ENCODE results near the gene HMGXB3.
"Not testable (repeated sequence)": the region's sequence is repeated elsewhere in the genome, so short reads cannot be mapped to it uniquely, and the experiment has no call there.

HMGXB3 gene

DNA sequence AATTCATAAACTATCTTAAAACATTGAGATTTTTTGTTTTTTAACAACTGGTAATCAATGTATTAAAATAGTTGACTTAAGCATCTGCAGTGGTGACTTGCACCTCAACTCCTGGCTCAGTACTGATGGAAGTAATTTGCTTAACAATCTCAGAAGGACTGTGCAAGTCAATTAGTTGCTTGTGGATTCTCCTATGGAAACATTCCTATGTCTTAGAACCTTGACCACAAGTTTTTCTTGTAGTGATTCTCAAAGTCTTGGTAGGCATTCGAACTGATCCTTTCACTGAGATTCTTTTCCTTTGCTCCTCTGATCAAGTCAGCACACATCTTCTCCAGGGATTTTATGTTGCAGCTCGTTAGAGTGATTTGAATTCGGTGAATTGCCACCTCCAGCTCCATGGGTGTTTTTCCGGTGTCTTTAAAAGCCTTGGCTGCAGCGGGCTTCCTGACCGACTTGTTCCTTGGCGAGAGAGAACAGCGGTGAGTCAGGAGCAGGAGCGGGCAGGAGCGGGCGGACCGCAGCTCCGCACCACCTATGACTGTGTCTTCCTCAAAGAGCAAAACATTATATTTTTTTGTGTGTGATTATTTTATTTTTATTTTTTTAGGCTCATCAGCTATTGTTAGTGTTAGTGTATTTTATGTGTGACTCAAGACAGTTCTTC lies 21.1 kb downstream of the HMGXB3 start:
- DNase-seq, result no peak

DNA sequence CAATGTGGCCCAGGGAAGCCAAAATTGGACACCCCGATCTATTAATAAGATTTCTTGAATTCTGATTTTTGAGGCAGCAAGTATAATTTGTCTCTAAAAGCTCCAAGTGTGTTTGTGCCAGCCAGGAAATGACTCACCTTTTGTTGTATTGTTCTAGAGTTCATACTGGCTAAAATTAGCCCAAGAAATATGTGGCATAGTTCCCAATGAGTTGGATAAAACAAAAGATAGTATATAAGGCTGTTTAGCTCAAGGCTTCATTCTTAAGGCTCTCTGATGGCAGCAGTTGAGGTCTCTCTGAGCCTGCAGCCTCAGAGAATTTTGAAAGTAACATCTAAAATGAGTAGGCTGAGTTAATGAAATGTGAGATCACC lies 21.6 kb downstream of the HMGXB3 start:
- DNase-seq, result no peak

DNA sequence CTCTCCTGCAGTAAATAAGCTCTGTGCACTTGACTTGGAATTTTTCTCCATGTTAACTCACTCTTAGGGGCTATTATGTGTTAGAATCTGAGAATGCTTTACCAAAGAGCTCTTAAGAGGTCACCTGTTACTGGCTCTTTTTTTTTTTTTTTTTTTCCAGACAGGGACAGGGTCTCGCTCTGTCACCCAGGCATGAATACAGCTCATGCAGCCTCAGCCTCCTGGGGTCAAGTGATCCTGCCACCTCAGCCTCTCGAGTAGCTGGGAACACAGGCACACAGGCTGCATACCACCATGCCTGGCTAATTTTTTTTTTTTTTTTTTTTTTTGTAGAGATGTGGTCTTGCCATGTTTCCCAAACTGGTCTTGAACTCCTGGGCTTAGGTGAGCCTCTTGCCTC lies 22.1 kb downstream of the HMGXB3 start:
- no peak for DNase-seq

DNA sequence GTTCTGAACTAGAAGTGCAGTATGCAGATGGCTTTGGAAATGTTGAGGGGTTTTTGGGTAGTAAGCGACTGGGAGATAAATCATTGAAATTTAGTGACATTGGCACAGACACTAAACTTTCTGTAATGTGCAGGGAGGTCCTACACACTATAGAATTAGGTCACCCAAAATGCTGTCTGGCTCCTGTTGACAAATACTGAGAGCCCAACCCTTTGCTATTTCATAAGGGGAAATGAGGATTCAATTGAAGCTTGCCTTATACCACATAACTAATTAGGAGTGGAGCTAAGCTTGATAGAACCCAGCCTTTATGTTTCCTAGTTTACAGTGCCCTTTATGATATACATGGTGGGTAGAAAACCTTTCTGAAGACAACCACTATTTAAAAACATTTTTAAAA lies 22.6 kb downstream of the HMGXB3 start:
- DNase-seq, result no peak

DNA sequence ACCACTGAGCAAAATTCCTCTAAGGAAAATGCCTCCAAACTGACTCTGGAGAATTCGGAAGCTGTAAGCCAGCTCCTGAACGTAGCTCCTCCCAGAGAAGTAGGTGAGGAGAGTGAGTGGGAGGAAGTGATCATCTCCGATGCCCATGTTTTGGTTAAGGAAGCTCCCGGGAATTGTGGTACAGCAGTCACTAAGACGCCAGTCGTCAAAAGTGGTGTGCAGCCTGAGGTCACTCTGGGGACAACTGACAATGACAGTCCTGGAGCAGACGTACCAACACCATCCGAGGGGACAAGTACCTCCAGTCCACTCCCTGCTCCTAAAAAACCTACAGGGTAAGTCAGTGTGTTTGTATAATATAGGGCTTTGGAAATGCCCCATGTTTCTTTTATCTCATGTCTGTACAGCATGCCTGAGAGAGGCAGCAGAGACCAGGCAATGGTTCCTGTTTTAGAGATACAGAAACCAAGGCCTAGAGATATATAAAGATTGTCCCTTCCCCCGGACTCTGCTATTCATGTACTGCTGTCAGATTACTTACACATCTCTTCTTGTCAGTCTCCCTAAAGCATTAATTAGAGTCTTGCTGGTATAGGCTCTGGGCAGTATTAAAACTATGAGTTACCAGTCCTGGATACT lies 23.9 kb downstream of the HMGXB3 start:
- DNase-seq, result peak; percentile 25

DNA sequence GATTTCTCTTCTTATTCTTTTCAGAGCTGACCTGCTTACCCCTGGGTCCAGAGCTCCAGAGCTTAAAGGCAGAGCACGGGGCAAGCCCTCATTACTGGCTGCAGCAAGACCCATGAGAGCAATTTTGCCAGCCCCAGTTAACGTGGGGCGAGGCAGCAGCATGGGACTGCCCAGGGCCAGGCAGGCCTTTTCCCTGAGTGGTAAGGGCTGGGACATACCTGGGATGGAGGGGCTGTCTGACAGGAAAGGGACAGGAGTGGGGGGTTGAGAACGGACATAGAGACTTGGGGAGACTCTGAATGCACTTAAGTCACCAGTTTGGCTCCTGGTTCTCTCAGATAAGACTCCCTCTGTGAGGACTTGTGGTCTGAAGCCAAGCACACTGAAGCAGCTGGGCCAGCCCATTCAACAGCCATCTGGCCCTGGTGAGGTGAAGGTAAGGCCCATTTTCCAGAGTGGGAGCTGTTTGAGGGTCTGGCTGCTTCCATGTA lies 26.2 kb downstream of the HMGXB3 start:
- DNase-seq, result no peak

DNA sequence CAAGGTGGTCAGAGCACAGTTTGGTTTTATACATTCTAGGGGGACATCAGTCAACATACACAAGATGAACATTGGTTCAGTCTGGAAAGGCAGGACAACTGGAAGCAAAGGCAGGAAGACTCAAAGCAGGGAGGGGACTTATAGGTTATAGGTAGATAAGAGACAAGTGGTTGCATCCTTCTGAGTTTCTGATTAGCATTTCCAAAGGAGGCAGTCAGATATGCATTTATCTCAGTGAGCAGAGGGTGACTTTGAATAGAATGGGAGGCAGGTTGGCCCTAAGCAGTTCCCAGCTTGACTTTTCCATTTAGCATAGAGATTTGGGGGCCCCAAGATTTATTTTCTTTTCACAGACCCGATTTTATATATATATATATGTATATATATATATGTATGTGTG lies 27.5 kb downstream of the HMGXB3 start:
- not testable (repeated sequence) for DNase-seq

DNA sequence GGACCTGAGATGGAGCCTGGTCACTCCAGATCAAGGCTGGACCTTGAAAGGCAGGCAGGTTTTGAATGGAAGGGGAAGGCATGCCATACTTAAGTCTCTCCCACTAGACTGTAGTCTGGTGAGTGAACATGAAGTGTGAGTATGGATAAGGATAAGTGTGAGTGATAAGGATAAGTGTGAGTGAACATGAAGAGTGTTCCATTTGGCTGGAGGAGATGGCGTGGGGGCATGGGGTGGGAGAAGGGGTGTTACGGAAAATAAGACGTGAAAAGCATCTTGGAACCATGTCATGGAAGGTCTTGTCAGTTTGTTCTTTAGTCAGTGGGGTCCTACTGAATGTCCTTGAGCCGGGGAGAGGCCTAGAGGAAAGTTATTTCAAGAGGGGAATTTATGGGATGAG lies 32.8 kb downstream of the HMGXB3 start:
- DNase-seq, result no peak

DNA sequence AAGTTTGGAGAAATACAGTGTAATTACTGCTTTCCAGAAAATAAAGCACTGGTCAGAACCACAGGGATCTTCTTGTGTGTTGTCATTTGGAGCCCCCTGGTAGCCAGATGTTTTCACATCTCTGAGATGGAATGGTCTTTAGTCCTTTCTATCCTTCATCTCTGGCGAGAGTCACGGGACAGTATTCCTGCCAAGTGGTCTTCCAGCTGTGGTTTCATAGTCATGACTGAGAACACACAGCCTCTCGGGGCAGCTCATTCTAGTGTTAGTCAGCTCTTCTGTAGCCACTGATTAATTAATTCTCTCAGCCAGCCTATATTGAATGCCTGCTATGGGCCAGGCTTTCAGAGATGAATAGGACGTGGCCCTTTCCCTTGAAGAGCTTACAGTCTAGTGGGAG lies 34.1 kb downstream of the HMGXB3 start:
- DNase-seq, result no peak

DNA sequence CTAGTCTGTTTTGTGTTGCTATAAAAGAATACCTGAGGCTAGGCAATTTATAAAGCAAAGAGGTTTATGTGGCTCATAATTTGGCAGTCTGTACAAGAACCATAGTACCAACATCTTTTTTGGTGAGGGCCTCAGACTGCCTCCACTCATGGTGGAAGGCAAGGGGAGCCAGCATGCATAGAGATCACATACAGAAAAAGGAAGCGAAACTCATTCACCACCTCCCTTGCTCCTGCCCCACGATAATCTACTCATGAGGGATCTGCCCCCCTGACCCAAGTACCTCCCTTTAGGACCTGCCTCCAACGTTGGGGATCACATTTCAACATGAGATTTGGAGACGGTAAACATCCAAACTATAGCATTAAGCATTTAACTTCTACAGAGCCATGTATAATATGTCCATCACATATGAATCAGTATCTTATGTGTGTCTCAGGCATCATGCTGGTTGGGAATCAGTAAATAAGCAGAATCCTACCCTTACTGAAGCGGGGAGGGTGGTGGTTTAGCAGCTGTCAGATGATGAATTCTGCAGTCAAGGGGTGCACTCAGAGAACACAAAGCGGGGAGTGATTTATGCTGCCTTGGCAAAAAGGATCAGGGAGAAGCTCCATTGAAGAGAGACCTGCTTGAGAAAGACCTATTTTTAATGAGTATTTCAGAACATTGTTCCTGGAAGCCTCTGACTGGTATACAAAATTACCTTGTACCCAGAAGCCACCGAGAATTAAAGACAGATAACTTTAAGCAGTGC lies 34.8 kb downstream of the HMGXB3 start:
- no peak for DNase-seq

DNA sequence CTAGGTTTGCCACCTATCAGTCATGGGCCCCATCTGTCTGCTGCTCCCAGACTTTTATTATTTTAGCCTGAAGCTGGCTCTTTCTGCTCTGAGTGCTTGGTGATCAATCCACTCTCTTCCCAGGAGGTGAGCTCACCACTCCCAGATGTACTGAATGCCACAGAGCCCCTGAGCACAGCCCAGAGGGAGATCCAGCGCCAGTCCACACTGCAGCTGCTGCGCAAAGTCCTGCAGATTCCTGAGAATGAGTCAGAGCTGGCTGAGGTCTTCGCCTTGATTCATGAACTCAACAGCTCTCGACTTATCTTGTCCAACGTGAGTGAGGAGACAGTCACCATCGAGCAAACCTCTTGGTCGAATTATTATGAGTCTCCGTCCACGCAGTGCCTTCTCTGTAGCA lies 36.0 kb downstream of the HMGXB3 start:
- no peak for DNase-seq

DNA sequence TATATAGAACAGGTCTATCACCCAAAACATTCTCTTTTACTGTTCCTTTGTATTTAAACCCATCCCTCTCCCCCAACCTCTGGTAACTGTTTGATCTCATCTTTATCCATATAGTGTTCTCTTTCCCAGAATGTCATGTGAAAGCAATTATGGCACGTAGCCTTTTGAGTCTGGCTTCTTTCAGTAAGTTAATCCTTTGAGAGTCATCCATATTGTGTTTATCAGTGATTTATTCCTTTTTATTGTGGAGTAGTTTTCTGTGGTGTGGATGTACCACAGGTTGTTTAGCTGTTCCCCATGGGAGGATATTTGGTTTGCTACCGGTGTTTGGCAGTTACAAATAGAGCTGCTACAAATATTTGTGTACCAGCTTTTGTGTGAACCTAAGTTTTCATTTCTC lies 38.0 kb downstream of the HMGXB3 start:
- DNase-seq, result no peak

DNA sequence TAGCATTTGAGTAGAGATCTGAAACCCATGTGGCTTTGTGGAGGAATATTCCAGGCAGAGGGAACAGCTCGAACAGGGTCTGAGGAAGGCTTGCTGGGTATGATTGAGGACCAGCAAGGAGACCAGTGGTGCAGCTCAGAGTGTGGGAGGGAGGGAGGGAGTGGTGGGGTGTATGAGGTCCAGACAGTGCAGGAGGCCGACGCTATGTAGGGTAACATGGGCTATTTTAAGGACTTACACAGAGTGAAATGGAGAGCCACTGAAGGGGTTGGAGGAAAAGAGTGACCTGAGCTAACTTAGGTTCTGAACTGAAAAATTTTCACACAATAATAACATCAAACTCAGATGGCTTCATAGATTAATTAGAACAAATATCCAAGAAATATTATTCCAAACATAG lies 41.9 kb downstream of the HMGXB3 start:
- no peak for DNase-seq

DNA sequence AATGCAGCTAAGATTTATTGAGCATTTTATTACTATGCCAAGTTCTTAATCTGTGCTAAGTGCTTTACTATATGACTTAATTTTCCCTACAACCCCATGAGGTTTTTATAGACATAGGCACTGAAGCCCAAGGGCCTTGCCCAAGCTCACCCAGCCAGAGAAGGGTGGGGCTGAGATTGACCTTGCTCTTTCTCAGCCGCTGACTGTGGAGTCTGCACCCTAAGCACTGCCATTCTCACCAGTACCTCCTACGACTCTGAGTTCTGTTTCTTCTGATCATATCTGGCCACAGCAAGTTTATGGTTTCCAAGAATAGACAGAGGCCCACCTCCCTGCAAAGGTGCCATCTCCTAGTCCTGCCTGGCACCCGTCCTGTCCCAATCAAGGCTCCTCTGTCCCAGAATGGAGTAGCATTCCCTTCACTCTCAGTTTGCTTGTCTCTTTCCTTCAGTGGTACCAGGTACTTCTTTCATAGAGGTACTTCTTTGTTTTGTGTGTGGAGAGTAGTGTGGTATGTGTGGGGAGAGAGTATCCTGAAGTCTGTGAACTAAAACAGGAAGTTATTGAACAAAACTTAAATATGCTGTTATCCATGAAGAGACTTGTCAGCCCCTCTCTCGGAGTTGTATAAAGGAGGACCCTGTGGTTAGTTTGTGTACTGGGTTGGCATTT lies 43.3 kb downstream of the HMGXB3 start:
- peak; percentile 34 for DNase-seq

DNA sequence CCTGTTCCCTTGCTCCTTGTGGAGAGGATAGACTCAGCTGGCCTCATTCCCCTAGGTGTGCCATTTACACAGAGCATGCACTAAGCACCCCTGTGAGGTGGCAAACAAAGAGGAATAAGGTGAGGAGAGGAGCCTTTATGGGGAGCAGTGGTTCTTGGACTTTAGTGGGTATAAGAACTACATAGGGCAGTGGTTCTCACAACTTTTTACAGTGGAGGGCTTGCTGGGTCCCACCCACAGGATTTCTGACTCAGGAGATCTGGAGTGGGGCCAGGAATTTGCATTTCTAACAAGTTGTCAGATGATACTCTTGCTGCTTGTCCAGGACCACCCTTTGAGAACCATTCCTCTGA lies 43.8 kb downstream of the HMGXB3 start:
- DNase-seq, result no peak

DNA sequence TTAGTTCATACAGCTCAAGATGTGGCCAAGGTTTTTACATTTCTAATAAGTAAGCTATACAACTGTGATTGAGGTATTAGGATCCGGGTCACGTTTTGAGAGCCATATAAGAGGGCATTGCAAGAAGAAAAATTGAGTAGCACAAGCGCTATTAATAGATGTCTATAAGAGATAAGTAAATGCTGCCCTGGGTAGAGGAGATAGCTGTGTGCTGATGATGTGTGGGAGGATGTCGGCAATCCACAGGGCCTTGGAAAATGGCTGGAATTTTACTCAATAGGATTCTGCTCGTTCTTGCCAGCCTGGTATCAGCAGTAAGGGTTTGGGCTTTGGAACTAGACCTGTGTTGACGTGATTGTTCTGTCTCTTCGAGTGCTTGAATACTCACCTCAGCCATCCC lies 44.2 kb downstream of the HMGXB3 start:
- DNase-seq, result no peak

DNA sequence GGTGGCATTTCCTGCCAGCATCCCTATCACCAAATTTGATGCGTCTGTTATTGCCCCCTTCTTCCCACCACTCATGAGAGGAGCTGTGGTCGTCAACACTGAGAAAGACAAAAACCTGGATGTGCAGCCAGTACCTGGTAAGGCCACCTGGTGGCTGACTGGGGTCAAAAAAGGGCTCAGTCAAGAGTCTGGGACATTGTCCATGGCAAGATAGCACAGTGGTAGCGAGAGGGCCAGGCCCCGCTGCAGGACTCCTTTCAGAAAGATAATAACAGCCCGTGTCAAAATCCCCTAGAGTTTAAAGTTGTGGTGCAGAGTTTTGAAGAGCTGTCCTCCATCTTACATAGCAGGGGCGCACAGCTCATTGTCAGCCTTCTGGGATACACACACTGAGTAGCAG lies 45.0 kb downstream of the HMGXB3 start:
- DNase-seq, result no peak

DNA sequence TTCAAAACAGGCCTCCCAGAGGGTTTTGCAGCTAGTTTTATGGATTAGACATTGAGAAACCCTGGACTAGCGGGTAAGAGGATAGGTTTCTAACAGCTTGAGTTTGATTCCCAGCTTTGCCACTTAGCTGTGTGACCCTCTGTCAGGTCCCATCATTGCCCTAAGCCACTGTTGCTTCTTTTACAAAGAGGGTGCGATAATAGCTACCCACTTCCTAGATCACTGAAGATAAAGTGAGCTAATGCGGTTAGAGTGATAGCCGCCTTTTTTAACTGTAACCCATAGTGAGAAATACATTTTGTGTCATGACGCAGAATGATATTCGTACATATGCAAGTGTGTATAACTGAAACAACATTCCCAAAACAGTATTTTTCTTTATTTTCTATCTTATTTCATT lies 45.5 kb downstream of the HMGXB3 start:
- no peak for DNase-seq

DNA sequence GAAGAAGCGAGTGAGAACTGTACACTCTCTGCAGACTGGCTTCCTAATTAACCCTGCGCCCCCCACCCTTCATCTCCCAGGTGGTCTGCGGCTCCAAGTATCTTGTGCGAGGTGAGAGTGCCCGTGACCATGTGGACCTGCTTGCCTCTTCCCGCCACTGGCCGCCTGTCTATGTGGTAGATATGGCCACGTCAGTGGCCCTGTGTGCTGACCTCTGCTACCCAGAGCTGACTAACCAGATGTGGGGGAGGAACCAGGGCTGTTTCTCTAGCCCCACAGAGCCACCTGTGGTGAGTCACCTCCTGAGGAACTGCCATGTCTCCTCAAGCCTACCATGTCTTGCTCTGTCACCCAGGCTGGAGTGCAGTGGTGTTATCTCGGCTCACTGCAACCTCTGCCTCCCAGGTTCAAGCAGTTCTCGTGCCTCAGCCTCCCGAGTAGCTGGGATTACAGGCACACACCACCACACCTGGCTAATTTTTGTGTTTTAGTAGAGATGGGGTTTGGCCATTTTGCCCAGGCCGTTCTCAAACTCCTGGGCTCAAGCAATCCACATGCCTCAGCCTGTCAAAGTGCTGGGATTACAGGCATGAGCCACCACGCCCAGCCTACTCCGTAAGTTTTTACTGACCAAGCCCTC lies 49.8 kb downstream of the HMGXB3 start:
- not testable (repeated sequence) for DNase-seq

DNA sequence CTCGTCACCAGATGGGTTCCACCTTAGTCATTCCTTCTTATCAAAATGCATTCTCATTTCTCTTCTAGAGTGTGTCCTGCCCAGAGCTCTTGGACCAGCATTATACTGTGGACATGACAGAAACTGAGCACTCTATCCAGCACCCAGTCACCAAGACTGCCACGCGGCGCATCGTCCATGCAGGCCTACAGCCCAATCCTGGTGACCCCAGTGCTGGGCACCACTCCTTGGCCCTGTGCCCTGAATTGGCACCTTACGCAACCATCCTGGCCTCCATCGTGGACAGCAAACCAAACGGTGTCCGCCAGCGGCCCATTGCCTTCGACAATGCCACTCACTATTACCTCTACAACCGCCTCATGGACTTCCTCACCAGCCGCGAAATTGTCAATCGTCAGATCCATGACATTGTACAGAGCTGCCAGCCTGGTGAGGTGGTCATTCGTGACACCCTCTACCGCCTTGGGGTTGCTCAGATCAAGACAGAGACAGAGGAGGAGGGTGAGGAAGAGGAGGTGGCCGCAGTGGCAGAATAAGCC lies 51.2 kb downstream of the HMGXB3 start:
- DNase-seq, result no peak

DNA sequence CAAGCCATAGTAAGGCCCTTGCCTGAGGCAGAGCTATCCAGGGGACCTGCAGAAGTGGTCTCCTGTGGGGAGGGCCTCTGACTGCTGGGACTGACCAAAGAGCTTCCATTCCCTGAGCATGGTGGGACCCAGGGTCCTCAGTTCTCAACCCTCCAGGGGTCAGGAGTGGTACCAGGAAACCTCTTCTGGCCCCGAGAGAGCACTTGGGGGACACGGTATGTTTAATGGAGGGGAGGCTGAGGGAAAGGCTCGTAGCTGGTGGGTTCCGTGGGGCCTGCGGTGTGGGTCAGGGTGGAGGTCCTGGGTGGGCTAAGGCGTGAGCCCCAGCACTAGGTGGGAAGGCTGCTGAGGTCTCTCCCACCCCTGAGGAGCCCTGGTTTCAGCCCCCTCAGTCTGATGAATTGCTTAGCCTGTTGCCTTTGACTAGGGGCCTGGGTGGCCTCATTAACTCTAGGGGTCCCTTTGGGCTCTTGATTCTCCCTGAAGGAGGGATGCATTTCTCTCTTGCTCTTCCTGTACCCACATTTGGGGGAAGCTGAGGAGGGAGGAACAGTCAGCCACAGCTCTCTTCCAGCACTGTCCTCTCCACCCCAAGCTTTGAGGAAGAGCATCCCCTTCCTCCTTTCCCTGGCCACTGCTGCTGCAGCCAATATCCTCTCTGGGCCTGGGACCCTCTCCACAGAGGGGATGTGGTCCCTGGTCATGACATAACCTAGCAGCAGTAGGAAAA lies 51.9 kb downstream of the HMGXB3 start:
- DNase-seq, result no peak
